Measurements from ENCODE around the gene ARHGAP18. TPM values are rescaled to one million over a fixed set of nuclear protein-coding genes. Genes with fewer than 3 reads are reported as not detected.
A peak's percentile ranks its signal among the peaks of the same experiment; 100 is the strongest.

The ARHGAP18 gene
- total and polyA plus RNA-seq, 2 of the 13 experiments (the other 11 are each of a cell fraction or from before 2014, with no cell fraction given) = 58.2 to 115 TPM

- TF ChIP-seq THYN1 (CRISPR knock-in tag; IDR thresholded peaks at IDR 0.05; ENCODE audit: borderline replicate concordance, low read depth) (no peak), ZHX1 (CRISPR knock-in tag; IDR thresholded peaks at IDR 0.05; ENCODE audit: low read depth) (peak; percentile 46; the same call in 1 of the 2 replicates), KIAA2018 (CRISPR knock-in tag; IDR thresholded peaks at IDR 0.05; ENCODE audit: borderline replicate concordance) (no peak), TAF1 (CRISPR knock-in tag; IDR thresholded peaks at IDR 0.05) (no peak), NFIB (CRISPR knock-in tag; IDR thresholded peaks at IDR 0.05; ENCODE audit: borderline replicate concordance) (no peak), TBL1XR1 (IDR thresholded peaks at IDR 0.05; ENCODE audit: borderline replicate concordance, low read length, partially characterized antibody) (no peak), ZNF75D (CRISPR knock-in tag; IDR thresholded peaks at IDR 0.05; ENCODE audit: borderline replicate concordance) (no peak), EP300 (IDR thresholded peaks at IDR 0.05; ENCODE audit: low read depth in 2 of 2, low read length in 2 of 2) (peak in 1 of 2 experiments; percentile 51; a peak in 3 of 4 replicates), EP300 (CRISPR knock-in tag; IDR thresholded peaks at IDR 0.05; ENCODE audit: borderline replicate concordance) (no peak), PBX2 (CRISPR knock-in tag; IDR thresholded peaks at IDR 0.05) (no peak), ZSCAN5A (CRISPR knock-in tag; IDR thresholded peaks at IDR 0.05; ENCODE audit: borderline replicate concordance) (no peak), ZFYVE20 (CRISPR knock-in tag; IDR thresholded peaks at IDR 0.05; ENCODE audit: borderline replicate concordance, low read depth) (no peak), ZNF10 (CRISPR knock-in tag; IDR thresholded peaks at IDR 0.05; ENCODE audit: borderline replicate concordance, low read depth) (no peak)
Measured at GRCh38 chr6:129661536-129662405, 48.2 kb downstream of the ARHGAP18 start (continued).
